ENCODE data around the gene GRIN2D.
"Not testable (repeated sequence)": the region's sequence is repeated elsewhere in the genome, so short reads cannot be mapped to it uniquely, and the experiment has no call there.

Gene GRIN2D

DNA sequence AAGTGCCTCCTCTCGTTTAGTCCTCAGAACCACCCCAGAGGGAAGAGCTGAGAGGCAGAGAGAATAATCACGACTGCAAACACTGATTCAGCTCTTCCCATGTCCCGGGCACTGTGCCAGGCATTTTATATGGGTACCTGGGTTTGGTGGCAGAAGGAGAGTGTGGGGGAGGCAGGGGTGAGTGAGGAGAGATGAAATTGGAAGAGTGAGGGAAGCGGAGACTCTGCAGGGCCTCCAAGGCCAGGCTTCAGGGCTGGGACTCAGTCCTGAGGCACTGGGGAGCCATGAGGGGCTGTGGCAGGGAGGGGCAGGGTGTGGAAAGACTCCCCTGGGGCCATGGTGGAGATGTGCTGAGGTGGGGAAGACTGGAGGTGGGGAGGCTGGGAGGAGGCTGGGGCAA is 20.6 kb upstream of the GRIN2D start:
- DNase-seq = peak; percentile 28

DNA sequence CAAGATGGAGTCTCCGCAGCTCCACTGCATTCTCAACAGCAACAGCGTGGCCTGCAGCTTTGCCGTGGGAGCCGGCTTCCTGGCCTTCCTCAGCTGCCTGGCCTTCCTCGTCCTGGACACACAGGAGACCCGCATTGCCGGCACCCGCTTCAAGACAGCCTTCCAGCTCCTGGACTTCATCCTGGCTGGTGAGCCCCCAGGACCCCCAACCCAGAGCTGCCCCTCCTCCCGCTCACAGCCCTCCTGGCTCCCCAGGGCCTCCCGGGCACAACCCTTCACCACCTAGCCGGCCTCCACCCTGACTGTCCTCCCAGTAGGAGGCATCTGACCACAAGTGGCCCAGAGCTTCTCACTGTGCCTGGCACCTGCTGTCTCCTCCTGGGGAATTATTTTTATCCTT is 19.9 kb upstream of the GRIN2D start:
- DNase-seq = no peak

DNA sequence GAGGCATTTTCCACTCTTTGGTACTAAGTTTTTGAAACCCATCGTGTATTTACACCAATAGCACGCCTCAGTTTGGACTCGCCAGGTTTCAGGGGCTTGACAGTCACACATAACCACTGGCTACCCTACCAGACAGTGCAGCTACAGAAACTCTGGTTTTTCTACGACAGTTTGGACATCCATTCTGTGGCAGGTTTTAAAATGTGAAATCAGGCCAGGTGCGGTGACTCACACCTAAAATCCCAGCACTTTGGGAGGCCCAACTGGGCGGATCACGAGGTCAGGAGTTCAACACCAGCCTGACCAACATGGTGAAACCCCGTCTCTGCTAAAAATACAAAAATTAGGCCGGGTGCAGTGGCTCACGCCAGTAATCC is 15.3 kb upstream of the GRIN2D start:
- no peak for DNase-seq

DNA sequence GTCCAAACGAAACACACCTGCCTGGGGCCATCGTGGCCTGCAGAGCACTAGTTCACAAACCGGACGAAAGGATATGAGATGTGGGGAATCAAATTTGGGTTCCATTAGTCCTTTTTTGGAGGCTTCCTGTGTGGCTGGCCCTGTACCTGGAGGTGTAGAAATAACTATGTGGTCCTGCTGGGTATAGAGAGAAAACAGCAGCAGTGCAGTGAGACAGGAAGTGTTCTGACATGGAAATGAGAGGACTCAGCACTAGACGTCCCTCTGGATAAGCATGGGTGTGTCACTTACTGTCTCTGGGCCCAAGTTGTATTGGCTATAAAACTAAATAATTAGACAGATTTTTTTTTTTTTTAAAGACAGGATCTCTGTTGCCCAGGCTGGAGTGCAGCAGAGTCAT is 14.4 kb upstream of the GRIN2D start:
- no peak for DNase-seq

DNA sequence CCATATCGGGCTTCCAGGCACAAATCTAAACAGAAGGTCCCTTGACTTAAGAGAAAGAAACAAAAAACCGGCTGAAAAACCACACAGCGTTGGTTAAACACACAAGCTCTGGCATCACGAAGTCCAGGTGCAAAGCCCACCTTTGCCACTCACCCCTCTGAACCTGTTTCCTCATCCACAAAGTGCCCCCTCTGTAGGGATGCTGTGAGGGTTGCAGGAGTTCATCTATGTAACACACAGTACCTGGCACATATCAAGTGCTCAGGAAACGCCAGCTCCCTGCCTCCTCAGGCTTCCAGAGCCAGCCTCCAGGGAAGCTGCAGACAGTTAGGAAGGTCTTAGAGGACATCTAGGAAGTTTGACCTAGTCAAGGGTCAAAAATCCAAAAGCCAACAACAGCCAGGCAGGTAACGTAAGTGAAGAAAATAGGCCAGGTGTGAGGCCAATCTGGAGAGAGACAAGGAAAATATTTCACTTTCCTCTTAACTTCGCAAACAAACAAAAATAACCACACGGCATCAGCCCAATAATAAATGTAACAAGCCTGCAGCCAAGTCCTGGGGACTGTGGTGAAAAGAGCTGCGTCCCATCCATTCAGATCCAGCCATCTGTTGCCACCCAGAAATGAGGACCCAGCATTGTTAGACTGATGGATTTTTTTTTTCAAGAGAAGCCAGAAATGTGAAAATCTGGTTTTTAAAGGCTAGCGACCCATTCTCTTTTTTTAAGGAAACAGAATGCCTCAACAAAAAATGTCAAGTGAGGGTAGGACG is 12.1 kb upstream of the GRIN2D start:
- DNase-seq = no peak

DNA sequence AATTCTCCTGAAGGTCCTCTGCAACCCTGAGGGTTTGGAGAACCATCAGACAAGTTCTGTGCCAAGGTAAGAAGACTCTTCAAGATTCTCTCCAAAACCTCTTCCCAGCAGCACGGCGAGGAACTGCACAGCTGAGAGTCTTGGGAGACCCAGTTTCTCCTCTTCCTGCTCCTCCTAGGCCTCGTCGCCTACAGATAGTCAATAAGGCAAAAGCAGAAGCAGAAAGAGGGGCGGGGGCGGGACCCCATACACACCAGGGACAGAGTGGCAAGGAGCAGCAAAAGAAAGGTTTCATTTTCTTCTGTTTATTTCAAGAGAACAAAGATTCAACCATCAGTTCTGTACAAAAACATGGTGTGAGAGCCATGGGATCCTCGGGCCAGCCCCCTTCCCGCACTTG is 11.2 kb upstream of the GRIN2D start:
- no peak for DNase-seq

DNA sequence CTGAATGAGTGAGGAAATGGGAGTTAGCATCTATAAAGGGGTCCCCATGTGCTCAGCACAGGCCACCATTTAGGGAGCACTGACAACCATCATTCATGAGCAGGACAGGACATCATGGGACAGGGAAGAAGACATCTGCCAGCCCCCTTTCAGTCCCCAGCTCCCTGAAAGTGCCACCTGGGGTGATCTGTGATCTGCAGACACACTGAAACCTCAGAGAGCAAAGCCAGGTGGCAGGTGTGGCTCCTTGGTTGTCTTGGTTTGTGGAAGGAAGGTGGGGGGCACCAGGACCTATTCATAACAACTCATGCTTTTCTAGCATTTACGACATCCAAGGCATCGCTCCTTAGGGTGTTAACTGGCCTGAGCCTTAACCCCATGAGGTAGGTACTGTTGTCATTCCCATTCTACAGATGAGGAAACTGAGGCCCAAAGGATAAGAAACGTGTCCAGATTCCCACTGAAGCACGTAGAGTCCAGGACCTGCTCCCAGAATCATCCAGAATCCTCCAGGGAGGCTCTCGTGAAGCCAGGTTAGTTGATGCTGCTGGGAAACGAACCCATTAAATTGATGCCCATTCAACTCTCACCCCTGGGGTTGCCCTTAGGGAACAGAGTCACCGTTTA is 7.9 kb upstream of the GRIN2D start:
- no peak for DNase-seq

DNA sequence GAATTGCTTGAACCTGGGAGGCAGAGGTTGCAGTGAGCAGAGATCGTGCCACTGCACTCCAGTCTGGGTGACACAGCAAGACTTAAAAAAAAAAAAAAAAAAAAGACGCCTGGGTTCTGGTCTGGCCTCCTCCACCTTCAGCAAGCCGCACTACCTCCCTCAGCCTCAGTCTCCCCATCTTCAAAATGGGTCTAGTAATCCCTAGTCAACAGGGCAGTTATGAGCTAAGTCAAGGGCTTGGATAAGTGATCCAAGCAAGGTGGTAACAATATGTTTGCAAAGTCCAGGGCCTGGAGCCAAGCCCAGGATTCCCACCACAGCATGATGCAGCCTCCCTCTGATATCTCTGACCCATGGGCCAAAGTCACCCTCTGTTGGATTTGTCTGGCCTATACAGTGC is 6.5 kb upstream of the GRIN2D start:
- DNase-seq = no peak

DNA sequence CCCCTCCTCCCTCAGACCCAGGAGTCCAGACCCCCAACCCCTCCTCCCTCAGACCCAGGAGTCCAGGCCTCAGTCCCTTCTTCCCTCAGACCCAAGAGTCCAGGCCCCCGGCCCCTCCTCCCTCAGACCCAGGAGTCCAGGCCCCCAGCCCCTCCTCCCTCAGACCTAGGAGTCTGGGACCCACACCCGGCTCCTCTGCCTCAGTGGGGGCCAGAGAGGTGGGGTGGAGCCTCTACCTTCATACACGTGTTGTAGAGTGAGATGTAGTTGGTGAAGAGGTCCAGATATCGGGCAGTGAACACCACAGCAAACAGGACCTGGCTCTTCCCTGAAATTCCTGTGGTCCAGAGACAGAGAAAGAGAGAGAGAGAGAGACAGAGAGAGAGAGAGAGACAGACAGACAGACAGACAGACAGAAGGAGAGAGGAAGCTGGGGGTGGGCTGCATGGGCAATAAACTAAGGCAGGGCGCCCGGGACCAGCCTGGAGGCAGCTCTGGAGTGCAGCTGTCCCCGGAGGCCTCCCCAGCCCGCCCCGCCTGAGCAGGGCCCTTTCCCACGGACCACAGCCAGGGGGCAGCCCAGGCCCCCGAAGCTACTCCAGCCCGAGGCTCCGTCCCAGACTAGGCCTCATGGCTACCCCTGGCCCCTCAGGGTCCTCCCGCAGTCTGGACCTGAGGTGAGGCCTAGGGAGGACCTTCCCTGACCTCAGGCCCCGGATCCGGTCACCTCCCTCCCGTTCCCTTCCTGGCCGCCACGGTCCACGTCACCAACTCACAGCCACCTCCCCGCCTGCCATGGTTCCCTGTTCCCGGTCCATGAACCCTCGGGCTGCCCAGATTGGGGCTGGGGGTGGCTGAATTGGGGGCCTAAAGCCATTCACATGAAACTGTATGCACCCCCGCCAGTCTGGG is 3.0 kb upstream of the GRIN2D start:
- peak; percentile 63 for DNase-seq

DNA sequence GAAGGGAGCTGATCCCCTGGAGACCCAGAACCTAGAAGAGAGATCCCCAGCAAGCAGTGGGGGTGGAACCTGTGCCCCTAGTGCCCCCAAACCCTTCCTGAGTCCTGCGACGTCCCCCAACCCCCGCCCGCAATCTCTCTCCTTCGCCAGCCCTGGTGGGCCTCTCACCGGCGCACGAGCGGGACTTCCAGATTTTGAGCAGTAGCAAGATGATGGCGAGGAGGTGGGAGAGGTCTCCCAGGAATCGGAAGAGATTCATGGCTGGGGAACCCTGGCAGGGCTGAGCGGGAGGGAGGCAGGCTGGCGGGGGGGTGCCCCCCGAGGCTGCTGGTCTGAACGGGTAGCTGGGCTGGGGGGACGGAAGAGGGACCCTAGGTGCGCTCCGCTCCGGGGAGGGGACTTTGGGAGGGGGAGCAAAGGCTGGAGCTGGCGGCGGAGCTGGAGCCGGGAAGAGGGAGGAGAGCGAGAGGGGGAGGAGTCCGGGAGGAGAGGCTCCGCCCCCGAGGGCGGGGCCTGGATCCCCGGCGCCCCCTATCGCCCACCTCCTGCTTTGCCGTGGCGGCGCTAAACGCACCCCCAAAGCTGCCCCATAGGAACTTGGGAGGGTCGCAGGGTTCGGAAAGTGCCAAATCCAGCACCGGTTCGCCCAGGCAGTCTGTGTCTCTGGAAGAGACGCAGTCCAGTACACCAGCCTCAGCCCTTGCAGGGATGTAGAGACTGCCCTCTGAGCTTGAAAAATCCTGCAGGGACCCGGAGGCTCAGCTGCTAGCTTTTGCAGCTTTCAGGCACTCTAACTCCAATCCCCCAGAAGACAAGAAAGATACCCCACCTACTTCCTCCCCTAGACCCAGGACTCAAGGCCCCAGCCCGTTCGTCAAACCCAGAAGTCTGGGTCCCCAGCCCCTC is 2.1 kb upstream of the GRIN2D start, which contains the start of gene KDELR1:
KDELR1 (minus strand) TSS at position 452 of the 906 bp plus-strand sequence; CDS start at position 259, 193 bp downstream.
- peak; percentile 77 for DNase-seq

DNA sequence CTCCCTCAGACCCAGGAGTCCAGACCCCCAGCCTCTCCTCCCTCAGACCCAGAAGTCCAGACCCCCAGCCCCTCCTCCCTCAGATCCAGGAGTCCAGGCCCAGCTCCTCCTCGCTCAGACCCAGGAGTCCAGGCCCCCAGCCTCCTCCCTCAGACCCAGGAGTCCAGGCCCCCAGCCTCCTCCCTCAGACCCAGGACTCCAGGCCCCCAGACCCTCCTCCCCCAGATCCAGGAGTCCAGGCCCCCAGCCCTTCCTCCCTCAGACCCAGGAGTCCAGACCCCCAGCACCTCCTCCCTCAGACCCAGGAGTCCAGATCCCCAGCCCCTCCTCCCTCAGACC is 1.5 kb upstream of the GRIN2D start:
- not testable (repeated sequence) for DNase-seq

DNA sequence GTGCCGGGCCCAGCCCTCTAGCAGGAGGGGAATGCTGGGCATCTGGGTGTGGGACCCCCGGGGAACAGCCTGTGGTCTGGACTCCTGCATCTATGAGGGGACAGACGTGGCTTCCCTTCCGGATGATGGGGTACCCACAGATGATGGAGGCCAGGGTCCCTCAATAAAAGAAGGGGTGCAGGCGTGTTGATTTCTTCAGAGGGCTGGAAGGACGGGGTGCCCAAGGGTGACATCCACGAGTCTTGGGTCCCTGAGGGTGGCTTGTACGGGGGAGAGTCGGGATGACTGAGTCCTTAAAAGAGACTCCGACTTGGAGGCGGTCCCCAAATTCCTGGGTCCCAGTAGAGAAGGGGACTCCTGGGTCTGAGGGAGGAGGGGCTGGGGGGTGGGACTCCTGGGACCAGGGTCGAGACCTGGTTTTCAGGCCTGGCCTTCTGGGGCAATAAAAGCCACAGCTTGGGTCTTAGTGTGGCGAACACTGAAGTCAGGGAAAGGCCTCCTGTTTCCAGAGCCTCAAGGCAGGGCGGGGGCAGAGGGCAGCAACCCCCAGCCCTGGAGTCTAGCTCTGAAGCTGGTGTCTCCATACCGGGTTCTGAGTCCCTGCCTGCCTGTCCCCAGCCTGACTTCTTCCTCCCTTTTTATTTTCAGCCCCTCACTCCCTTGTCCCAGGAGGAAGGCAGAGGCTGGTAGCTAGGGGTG is 459 bp upstream of the GRIN2D start:
- no peak for DNase-seq

DNA sequence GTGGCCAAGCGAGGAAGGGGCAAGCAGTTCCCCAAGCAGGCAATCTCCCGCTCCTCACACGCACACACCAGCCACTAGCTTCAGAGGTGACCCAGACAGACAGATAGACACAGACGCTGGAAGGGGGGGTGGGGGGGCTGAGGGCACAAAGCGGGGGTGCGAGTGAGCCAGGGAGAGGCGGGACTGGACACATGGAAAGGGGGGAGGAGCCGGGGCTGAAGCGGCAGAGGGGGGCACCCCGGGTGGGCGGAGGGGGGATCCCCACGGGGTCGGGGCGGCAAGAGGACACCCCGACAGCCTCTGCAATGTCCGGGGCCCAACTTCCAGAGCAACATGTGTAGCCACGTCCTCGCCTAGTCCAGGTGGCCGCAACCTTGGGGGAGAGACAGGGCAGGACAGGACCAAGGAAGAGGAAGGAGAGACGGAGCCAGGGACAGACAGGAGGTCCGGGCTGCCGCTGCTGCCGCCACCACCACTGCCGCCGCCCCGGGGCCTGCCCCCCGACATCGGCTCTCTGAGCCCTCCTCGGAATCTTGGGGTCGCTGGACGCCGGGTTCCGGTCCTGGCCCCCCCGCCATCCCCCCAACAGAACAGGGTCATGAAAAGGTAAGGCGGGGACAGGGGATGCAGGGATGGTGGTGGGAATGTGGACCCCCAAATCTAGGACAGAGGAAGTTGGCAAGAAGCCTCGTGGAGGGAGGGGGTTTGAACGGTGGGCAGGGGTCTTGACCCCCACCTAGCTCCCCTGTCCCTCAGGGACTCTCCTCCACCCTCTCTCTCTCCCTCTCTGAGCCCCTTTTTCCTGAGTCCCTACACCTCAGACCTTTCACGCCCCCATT is 1.1 kb downstream of the GRIN2D start:
- DNase-seq = no peak

DNA sequence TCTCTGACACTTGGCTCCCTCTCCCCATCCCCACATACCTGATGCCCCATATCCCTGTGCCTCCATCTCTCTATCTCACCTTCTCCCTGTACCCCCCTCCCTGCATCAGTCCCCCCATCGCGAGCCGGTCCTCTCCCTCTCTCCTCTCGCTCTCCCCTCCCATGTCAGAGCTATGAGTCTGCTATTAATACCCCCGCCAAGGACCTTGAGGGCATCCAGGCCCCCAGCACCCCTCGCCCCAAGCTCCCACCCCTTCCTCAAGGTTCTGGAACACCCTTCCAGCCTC is 1.6 kb downstream of the GRIN2D start:
- DNase-seq = no peak

DNA sequence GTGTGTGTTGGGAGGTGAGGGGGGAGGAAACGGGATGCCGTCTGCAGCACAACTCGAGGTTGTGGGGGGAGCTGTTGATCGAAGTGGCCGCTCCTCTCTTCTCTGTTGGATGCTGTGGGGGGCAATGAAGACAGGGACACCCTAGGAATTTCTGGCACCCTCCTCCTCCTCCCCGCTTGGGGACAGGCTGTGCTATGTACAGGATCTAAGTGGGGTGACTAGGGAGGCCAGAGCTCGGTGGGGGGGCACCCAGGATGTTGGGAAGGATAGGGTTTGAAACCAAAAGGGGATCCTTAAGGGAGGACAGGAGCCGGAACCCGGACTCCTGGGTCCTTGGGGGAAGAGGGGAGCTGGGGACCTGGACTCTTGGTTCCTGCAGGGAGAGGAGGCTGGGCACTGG is 2.0 kb downstream of the GRIN2D start:
- no peak for DNase-seq

DNA sequence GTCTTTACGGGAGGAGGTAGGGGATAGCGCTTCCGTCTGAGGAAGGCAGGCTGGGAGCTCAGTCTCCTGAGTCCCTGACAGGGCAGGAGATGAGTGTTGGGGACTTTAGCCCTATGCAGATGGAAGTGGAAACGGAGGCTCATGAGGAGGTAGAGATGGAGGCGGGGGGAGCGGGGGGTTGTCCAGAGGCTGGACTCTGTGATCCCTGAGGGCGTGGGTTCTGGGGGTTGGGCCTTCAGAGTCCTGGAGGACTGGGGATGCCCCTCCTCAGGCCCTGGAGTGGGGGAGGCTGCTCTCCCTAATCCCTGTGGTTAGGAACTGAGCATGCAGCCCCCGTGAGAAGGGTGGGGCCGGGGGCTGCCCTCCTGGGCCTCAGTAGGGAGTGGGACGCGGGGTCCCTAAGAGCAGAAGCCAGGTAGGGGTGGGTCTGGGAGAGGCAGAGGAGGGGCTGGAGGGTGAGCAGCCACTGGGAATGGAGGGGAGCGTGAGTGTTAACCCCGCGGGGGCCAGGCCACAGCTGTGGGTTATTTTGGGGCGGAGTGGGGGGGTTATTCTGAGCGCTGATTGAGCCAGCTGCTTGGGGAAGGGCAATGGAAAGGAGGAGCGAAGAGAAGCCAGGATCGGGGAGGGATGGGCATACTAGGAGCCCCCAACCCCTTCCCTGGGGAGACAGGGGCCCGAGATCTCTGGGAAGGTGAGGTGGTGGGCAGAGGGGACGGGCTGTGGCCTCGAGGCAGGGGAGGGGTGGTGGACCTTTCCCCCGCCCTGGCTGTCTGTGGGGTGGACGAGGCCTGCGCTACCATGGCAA is 2.8 kb downstream of the GRIN2D start:
- DNase-seq = no peak

DNA sequence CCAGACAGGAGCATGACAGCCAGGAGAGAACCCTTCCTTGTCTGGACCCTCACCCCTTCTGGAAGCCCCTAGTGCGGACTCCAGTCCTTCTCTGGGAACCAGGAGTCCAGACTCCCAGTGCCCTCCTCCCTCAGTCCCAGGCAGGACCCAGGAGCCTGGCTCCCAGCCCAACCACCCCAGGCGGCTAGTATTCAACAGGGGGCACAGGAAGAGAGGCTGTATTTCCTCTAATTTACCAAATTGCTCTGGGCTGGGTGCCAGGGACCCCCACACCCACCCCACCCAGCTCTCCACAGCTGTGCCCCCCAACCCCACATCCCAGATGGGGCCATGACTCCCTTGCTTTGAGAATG is 3.3 kb downstream of the GRIN2D start:
- DNase-seq = no peak

DNA sequence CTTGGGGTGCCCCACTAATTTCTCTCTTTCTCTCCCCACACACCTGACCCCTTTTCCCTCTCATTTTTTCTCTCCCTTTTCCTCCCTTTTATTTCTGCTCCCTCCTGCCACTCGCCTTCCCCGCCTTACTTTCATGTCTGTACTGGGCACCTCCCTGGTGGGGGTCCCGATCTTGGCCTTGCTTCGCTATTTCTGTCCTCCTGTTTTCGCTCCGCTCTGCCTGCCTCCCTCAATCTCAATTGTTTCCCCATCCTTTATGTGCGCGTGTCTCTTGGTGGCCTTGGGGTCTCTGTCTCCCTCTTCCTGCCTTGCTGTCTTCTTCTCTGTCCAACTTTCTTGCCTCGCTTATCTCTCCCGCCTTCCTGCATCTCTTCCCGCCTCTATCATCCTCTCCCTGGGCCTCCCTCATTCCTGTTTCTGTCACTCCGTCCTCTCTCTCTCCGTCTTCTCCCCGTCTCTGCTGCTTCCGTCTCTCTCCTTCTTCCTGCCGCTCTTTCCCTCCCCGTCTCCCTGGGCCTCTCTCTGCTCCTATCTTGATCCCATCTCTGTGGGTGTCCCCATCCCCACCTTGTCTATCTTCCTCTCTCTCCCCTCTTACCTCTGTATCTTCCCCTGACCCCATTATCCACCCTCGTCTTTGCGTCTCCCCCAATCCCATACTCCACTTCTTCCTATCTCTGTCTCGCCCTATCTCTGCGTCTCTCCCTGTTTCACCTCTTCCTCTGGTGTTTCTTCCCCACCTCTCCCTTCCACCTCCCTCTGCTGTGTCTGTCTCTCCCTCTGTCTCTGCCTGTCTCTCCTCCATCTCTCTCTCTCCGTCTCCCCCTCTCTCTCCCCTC is 4.0 kb downstream of the GRIN2D start:
- no peak for DNase-seq

DNA sequence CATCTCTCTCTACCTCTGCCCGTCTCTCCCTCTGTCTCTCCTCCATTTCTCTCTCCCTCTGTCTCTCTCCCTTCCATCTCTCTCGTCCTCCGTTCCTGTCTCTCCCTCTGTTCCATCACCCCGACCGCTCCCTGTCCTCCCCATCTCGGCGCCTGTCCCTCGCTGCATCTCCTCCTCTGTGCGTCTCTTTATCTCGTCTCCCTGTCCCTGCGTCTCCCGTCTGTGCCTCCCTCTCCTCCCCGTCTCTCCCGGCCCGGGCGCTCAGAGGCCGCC is 4.6 kb downstream of the GRIN2D start:
- DNase-seq = no peak

Data from fibroblast of skin of right quadriceps (primary cell).